Colon (tissue), 2 donors: ENCODE measurements around the gene ZFYVE21.
"Not testable (repeated sequence)": the region's sequence is repeated elsewhere in the genome, so short reads cannot be mapped to it uniquely, and the experiment has no call there.

Source experiments
- FAIRE-seq: peaks from 2 replicates; lab custom pipeline; 2012; peaks lifted over from hg19 to GRCh38; lab: Jason Lieb, UNC
- donor health status: control.
- donor health status: control.

Gene ZFYVE21

DNA sequence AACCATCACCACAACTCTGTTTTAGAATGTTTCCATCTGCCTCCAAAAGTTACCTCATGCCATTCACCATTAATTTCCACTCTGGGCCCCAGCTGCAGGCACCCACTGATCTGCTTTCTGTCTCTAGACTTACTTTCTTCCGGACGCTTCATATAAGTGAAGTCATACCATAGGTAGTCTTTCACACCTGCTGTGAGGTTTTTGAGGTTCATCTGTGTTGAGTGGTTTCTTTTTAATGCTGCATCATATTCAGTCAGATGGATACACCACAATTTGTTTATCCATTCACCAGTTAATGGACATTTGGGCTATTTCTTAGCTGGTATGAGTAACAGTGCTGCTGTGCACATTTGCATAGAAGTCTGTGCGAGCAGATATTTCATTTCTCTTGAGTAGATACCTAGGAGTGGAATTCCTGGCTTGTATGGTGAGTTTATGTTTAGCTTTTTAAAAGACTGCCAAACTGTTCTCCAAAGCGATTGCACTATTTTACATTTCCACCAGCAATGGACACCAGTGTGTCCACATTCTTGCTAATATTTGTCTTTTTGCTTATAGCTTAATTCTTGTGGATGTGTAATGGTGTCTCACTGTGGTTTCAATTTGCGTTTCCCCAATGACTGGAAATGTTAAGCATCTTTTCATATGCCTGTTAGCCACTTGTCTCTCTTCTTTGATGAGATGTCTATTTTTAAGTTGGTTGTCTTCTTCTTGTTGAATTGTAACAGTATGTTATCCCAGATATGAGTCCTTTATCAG is 48.3 kb downstream of the ZFYVE21 start:
- no peak for FAIRE-seq

- FAIRE-seq, result no peak
Measured at GRCh38 chr14:103765526-103765925, 49.9 kb downstream of the ZFYVE21 start.

GRCh38 chr14:103767336-103767894 is 51.8 kb downstream of the ZFYVE21 start:
- FAIRE-seq, result no peak

GRCh38 chr14:103770500-103770899 is 54.9 kb downstream of the ZFYVE21 start:
- no peak for FAIRE-seq

DNA sequence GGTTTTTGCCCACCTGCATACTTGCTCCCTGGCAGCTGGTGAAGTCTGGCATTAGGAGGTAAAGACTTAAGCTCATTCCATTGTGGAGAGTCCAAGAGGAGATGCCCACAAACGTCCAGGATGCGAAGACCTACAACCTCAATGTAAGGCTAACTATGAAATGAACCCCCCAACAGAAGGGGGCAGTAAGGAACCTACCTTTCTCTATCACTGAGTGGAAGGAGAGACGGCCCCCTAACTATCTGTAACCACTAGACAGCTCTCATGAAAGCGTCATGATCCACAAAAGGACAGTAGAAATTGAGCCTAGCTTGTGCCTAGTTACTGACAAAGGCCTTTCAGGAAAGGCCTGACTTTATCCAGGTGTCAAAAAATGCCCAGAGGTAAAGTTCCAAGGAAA is 55.3 kb downstream of the ZFYVE21 start:
- FAIRE-seq, result no peak

DNA sequence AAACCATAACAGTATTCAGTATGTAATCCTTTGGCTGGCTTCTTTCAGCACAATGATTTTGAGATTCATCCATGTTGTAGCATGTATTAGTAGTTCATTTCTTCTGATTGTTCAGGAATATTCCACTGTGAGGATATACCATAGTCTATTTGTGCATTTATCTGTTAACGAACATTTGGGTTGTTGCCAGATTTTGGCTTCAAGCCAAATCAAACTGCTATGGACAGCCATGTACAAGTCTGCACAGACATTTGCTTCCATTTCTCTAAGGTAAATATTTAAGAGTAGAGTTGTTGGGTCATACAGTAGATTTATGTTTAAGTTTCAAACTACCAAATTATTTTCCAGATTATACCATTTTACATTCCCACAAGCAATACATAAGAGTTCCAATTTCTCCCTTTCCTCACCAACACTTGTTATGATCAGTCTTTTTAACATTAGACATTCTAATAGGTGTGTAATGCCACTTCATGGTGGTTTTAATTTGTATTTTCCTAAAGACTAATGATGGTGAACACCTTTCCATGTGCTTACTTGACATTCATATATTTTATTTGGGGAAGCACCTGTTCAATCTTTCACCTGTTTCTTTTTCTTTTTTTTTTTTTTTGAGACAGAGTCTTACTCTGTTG is 56.6 kb downstream of the ZFYVE21 start:
- no peak for FAIRE-seq

DNA sequence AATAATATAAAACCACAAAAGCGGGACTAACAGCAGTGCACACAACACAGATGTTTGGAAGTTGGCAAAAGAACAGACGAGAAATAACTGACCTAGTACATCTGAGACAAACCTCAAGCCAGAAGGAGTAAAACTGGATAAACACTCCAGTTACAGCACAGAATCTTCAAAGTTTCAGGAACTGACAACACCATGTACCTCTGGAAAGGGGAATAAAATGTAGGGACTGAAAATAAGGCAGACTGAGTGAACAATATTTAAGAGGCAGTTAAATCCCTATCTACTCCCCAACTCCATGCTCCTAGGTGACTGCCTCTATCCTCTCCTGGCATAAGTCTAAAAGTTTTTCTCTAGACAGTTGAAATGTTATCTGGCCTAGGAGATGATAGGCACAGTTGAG is 57.9 kb downstream of the ZFYVE21 start:
- no peak for FAIRE-seq

DNA sequence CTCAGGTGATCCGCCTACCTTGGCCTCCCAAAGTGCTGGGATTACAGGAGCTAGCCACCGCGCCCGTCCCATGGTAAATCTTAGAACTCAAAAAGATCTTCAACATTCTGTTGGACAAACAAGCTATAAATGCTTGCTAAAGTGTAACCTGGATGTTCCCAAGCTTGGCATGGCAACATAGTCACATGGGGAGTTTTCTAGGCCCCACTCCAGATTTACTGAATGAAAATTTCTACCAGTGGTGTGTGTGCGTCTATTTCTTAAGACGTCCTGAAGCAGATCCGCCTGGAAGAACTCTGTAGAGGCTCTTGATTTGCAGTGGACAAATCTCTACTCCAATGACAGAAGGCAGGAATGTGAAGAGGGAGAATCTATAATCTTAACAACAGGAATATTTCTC is 59.9 kb downstream of the ZFYVE21 start:
- no peak for FAIRE-seq

DNA sequence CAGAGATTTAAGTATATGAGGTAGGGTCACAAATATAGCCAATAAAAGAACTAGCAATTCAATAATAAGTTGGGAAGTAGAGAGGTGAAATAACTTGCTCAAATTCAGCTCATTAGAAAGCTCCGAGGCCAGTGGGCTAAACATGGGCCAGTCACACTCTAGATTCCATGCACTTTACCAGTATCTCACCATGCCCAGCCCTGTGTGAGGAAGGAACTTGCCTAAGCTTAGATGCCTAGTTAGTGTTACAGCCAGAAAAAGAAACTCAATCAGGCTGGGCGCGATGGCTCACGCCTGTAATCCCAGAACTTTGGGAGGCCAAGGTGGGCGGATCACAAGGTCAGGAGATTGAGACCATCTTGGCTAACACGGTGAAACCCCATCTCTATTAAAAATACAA is 60.7 kb downstream of the ZFYVE21 start:
- FAIRE-seq, result not testable (repeated sequence)

- no peak for FAIRE-seq
Measured at GRCh38 chr14:103782376-103782775, 66.8 kb downstream of the ZFYVE21 start.
